ENCODE measurements around the gene PLEKHA8. TPM values are rescaled to one million over a fixed set of nuclear protein-coding genes. Genes with fewer than 3 reads are reported as not detected.

Gene PLEKHA8
- total and polyA plus RNA-seq, 10 donors, result 1.4 to 13.6 (median 8.4) TPM

DNA sequence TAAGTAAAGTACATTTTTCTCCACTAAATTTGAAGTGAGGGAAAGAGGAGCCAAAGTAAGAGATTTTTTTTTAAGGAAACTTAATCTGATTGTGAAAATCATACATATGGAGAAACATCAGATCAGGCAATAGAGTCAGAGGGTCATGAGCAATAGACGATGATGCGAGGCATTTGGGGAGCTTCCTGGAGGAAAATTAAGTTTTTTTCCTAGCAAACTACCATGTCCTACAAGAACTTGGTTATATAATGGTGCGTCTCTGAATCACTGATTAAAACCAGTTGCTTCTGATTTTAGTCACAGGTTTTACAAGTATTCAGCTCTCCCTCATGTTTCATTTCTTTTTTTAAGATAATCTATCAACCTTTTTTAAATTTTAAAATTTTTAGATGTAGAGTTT lies 54.5 kb downstream of the PLEKHA8 start:
- Histone ChIP-seq H3K27ac (no peak overlapping the region), H3K27me3 (replicated peaks in 1 of 7) (no peaks in the 10 kb centered on the region), H3K36me3 (peaks cover 0 to 61% (median 6%) of the 10 kb centered on the region in 6 donors), H3K4me1 (no peaks in the 10 kb centered on the region), H3K9me3 (no peaks in the 10 kb centered on the region), H3K4me3 (no peak overlapping the region)
- TF ChIP-seq POLR2A (IDR thresholded peaks at IDR 0.05) (no peak), POLR2AphosphoS5 (IDR thresholded peaks at IDR 0.05) (no peak)
- TF ChIP-seq, protein P1, sequence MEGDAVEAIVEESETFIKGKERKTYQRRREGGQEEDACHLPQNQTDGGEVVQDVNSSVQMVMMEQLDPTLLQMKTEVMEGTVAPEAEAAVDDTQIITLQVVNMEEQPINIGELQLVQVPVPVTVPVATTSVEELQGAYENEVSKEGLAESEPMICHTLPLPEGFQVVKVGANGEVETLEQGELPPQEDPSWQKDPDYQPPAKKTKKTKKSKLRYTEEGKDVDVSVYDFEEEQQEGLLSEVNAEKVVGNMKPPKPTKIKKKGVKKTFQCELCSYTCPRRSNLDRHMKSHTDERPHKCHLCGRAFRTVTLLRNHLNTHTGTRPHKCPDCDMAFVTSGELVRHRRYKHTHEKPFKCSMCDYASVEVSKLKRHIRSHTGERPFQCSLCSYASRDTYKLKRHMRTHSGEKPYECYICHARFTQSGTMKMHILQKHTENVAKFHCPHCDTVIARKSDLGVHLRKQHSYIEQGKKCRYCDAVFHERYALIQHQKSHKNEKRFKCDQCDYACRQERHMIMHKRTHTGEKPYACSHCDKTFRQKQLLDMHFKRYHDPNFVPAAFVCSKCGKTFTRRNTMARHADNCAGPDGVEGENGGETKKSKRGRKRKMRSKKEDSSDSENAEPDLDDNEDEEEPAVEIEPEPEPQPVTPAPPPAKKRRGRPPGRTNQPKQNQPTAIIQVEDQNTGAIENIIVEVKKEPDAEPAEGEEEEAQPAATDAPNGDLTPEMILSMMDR (IDR thresholded peaks at IDR 0.05 in 8 of 11, conservative IDR thresholded peaks at IDR 0.05 in 3 of 11), result no peak
- intact Hi-C loops (cut with DNase I; ENCODE audit: low total_unique reads), result no loop called here
- no peak for DNase-seq
- 88 to 97% (median 95%) methylated on average over 3 of the region's 3 CpGs for WGBS, 5 donors

DNA sequence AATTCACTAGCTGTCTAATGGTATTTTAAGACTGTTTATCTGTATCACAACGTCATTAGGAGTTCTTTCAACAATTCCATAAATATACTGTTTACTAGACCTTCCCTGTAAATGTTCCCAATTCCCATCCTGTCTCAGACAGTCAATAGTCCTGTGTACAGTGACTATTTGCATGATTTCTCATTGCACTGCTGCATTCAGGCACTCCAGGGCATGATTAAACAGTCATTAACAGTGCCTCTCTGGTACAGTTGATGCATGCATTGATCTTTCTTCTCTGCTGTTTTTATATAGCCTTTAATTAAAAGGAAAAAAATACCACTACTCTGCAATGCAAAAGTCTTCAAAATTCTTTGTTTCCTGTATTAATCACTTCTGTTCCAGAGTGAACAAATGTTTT lies 55.1 kb downstream of the PLEKHA8 start:
- intact Hi-C loops (cut with DNase I; ENCODE audit: low total_unique reads), result no loop called here
- Histone ChIP-seq H3K27ac (no peak overlapping the region), H3K9me3 (no peaks in the 10 kb centered on the region), H3K36me3 (peaks cover 0 to 56% (median 6%) of the 10 kb centered on the region in 6 donors), H3K4me3 (no peak overlapping the region), H3K27me3 (replicated peaks in 1 of 7) (no peaks in the 10 kb centered on the region), H3K4me1 (no peaks in the 10 kb centered on the region)
- no peak for DNase-seq
- WGBS, 5 donors, result 43 to 91% (median 90%) methylated on average over 1 of the region's 1 CpG
- no peak for TF ChIP-seq POLR2A (IDR thresholded peaks at IDR 0.05)
- TF ChIP-seq, protein P1 (IDR thresholded peaks at IDR 0.05 in 8 of 11, conservative IDR thresholded peaks at IDR 0.05 in 3 of 11), result no peak
- TF ChIP-seq POLR2AphosphoS5 (IDR thresholded peaks at IDR 0.05), result no peak

DNA sequence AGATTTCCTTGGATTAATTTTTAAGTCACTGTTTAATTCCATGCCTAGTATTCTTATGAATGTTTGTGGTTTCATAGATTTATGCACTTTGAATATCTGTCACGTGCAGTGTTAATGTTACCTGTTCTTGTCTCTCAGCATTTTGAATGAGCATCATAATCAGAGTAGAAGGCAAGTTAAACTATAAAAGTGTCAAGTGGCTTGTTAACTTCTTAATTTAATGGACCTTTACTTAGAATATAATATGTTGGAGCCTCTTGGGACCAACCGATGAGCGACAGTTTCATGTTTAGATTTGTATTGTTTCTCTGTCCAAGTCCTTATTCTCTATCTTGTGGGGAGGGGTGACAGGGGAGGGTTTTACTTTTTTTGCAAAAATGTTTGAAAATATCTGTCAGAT lies 56.0 kb downstream of the PLEKHA8 start:
- Histone ChIP-seq H3K9me3 (no peaks in the 10 kb centered on the region), H3K4me1 (no peaks in the 10 kb centered on the region), H3K4me3 (no peak overlapping the region), H3K36me3 (peaks cover 0 to 47% (median 5%) of the 10 kb centered on the region in 6 donors), H3K27me3 (replicated peaks in 1 of 7) (no peaks in the 10 kb centered on the region), H3K27ac (no peak overlapping the region)
- whole genome bisulfite sequencing, 5 donors, result 91 to 95% (median 95%) methylated on average over 3 of the region's 3 CpGs
- no peak for DNase-seq
- intact Hi-C loops (cut with DNase I; ENCODE audit: low total_unique reads), result no loop called here
- TF ChIP-seq, protein P1 (IDR thresholded peaks at IDR 0.05 in 8 of 11, conservative IDR thresholded peaks at IDR 0.05 in 3 of 11), result no peak
- TF ChIP-seq POLR2A (IDR thresholded peaks at IDR 0.05) (no peak), POLR2AphosphoS5 (IDR thresholded peaks at IDR 0.05) (no peak)

DNA sequence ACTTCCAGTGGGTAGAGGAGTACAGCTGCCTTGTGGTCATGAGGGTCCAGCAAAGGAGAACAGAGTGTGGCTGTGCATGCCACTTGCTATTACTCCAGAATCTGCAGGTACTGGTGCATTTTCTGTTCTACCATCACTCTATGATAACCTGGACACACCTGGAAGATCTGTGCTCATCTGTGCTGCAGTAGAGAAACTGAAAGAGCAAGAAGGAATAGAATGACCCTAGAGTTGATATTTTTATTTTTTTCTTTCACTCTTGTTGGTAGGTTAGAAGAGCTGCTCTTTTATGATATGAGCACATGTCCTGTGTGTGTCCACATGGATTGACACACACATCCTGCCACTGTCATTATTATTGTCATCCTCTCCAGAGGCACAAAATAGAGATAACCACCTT lies 58.3 kb downstream of the PLEKHA8 start:
- no peak for DNase-seq
- TF ChIP-seq POLR2A (IDR thresholded peaks at IDR 0.05) (no peak), POLR2AphosphoS5 (IDR thresholded peaks at IDR 0.05) (no peak)
- TF ChIP-seq, protein P1 (IDR thresholded peaks at IDR 0.05 in 8 of 11, conservative IDR thresholded peaks at IDR 0.05 in 3 of 11), result no peak
- Histone ChIP-seq H3K36me3 (peaks cover 0 to 26% (median 0%) of the 10 kb centered on the region in 6 donors), H3K27ac (no peak overlapping the region), H3K9me3 (no peaks in the 10 kb centered on the region), H3K27me3 (replicated peaks in 1 of 7) (no peaks in the 10 kb centered on the region), H3K4me1 (no peaks in the 10 kb centered on the region), H3K4me3 (no peak overlapping the region)
- intact Hi-C loops (cut with DNase I; ENCODE audit: low total_unique reads), result no loop called here
